ENCODE measurements around the gene C22orf15. TPM values are rescaled to one million over a fixed set of nuclear protein-coding genes. Genes with fewer than 3 reads are reported as not detected.

The C22orf15 gene
- total RNA-seq, 1 experiment from 2014 or later: 0.81 TPM

GRCh38 chr22:23781511-23782183, 18.9 kb downstream of the C22orf15 start:
- Histone ChIP-seq H3K23me2 (ENCODE audit: insufficient read length, low read depth, low read length, poor library complexity, severe bottlenecking) (peaks cover 2% of the 10 kb centered on the region), H2BK15ac (ENCODE audit: low read depth, low read length) (no peak overlapping the region), H3K56ac (ENCODE audit: insufficient read length, low read depth, low read length) (no peak overlapping the region), H4K5ac (ENCODE audit: insufficient read length, low read depth, low read length) (no peak overlapping the region), H3K4me2 (ENCODE audit: insufficient read depth, insufficient read length, low read length) (no peak overlapping the region), H3K4me1 (ENCODE audit: insufficient read depth, low read length) (no peaks in the 10 kb centered on the region), H4K91ac (ENCODE audit: insufficient read length, low read depth, low read length) (no peak overlapping the region), H2BK120ac (ENCODE audit: low read depth, low read length, poor library complexity, severe bottlenecking) (no peak overlapping the region), H4K8ac (replicated peaks; ENCODE audit: insufficient read length, low read depth, low read length) (no peak overlapping the region), H3K9ac (ENCODE audit: extremely low read depth, insufficient read length, low read length) (no peak overlapping the region), H3T11ph (ENCODE audit: low read length) (no peak overlapping the region), H3K27ac (ENCODE audit: insufficient read length, low read depth, low read length) (no peak overlapping the region), H2AFZ (ENCODE audit: low read length) (no peak overlapping the region), H3K9me3 (ENCODE audit: control insufficient read depth, low read depth, low read length) (no peaks in the 10 kb centered on the region), H3K23ac (ENCODE audit: insufficient read length, low read depth, low read length) (no peak overlapping the region), H3K14ac (ENCODE audit: insufficient read depth, low read length) (no peak overlapping the region; the same call in 1 of the 2 replicates), H2BK5ac (ENCODE audit: insufficient read length, low read length) (no peak overlapping the region), H3K79me2 (ENCODE audit: insufficient read depth, low read length) (no peaks in the 10 kb centered on the region), H3K4ac (ENCODE audit: low read depth, low read length) (no peak overlapping the region), H3K79me1 (ENCODE audit: insufficient read depth, low read depth, low read length, poor library complexity, severe bottlenecking) (no peaks in the 10 kb centered on the region), H2BK20ac (ENCODE audit: low read depth, low read length, poor library complexity, severe bottlenecking) (no peak overlapping the region), H3K27me3 (ENCODE audit: insufficient read depth, low read length) (no peaks in the 10 kb centered on the region), H2BK12ac (ENCODE audit: insufficient read length, low read depth, low read length) (no peak overlapping the region), H4K20me1 (ENCODE audit: control insufficient read depth, insufficient read depth, insufficient read length) (no peaks in the 10 kb centered on the region), H2AK5ac (ENCODE audit: insufficient read length, low read length) (no peak overlapping the region), H3K18ac (ENCODE audit: insufficient read length, low read depth, low read length) (no peak overlapping the region)
- H3K4me1 Mint-ChIP-seq: peaks cover 8 to 11% of the 10 kb centered on the region in 2 experiments
- peak overlapping the region in 1 of 3 experiments; percentile 27; a peak in 2 of 7 replicates for H3K27ac Mint-ChIP-seq
- no peak for DNase-seq
- no peaks in the 10 kb centered on the region for H3K36me3 Mint-ChIP-seq (ENCODE audit: insufficient read depth in 1 of 3, low read depth in 3 of 3)
- WGBS (ENCODE audit: extremely low coverage, insufficient read length, low lambda C conversion rate): no CpG with 5 or more reads among the region's 14 CpGs
- no peak overlapping the region; a peak in 1 of 5 replicates for H3K4me3 Mint-ChIP-seq
- no peaks in the 10 kb centered on the region for H3K27me3 Mint-ChIP-seq (ENCODE audit: low read depth)
- no peaks in the 10 kb centered on the region for H3K9me3 Mint-ChIP-seq
- no peak for TF ChIP-seq CTCF (conservative IDR thresholded peaks at IDR 0.05)
